ENCODE measurements around the gene TNFRSF1A.
A peak's percentile ranks its signal among the peaks of the same experiment; 100 is the strongest.

The TNFRSF1A gene

DNA sequence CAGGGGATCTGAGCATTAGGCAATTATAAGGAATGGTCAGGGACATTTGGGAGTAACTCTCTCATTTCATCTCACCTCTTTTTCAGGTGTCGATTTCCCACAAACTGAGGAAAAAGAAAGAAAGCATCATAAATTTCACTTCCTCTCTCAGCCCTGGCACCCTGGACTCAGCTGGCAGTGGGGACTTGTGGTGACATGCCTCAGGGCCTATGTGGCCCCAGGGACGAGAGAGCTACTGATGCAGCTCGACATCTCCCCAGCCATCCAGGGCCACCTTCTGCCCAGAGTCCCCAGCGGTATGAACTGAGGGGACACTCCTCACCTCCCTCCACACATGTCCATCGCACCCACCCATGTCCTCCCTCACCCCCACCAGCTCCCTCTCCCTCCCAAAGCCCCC lies 11.7 kb downstream of the TNFRSF1A start:
- Mint-ChIP-seq H3K4me3 (no peak overlapping the region), H3K4me1 (ENCODE audit: low read depth) (peaks cover 18% of the 10 kb centered on the region), H3K36me3 (ENCODE audit: low read depth) (peaks cover 82% of the 10 kb centered on the region), H3K27ac (peak overlapping the region; percentile 72), H3K9me3 (no peaks in the 10 kb centered on the region), H3K27me3 (no peaks in the 10 kb centered on the region)
- DNase-seq = no peak

DNA sequence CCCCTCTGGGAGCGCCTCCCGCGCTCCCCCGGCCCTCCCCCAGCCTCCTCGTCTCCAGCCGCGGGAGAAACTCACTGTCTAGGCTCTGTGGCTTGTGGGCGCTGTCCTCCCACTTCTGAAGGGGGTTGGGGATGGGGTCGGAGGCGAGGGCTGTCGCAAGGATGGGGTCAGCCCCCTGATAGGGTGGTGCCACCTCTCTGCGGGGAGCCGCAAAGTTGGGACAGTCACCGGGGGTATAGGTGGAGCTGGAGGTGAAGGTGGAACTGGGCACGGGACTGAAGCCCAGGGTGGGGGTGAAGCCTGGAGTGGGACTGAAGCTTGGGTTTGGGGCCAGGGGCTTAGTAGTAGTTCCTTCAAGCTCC lies 12.2 kb downstream of the TNFRSF1A start:
- Mint-ChIP-seq H3K4me1 (ENCODE audit: low read depth) (peaks cover 23% of the 10 kb centered on the region), H3K27ac (peak overlapping the region; percentile 22), H3K4me3 (no peak overlapping the region), H3K27me3 (no peaks in the 10 kb centered on the region), H3K9me3 (no peaks in the 10 kb centered on the region), H3K36me3 (ENCODE audit: low read depth) (peaks cover 77% of the 10 kb centered on the region)
- DNase-seq = no peak

- H3K27ac Mint-ChIP-seq = no peak overlapping the region
- H3K4me3 Mint-ChIP-seq = no peak overlapping the region
- no peaks in the 10 kb centered on the region for H3K9me3 Mint-ChIP-seq
- no peak for DNase-seq
- peaks cover 29% of the 10 kb centered on the region for H3K4me1 Mint-ChIP-seq (ENCODE audit: low read depth)
- peaks cover 71% of the 10 kb centered on the region for H3K36me3 Mint-ChIP-seq (ENCODE audit: low read depth)
- no peaks in the 10 kb centered on the region for H3K27me3 Mint-ChIP-seq
These were observed 12.8 kb downstream of the TNFRSF1A start for GRCh38 chr12:6328945-6329702.

DNA sequence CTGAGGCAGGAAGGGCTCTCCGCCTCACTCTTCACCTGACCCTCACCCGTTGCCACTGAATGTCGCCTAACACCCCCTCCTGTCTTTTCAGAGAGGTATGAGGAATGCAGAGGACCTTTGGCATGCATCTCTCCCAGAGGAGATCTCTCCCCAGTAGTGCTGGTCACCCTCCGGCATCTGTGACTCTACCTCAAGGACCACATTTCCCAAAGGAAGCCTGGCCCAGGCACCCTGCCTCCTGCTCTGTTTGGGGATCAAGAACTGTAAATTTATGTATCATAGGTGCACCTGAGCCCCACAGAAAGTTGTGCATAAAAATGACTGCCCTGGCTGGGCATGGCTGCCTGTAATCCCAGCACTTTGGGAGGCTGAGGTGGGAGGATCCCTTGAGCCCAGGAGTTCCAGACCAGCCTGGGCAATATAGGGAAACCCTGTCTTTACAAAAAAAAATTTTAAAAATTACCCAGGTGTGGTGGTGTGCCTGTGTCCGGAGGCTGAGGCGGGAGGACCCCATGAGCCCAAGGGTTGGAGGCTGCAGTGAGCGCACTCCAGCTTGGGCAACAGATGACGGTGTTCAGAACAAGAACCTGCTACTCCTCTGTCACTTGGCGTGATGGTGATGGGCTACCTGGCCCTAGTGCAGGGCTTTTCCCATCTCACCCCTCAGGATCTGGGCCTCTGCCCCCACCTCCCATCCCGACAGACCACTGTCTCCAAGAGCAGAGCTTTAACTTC lies 13.7 kb downstream of the TNFRSF1A start:
- H3K4me1 Mint-ChIP-seq (ENCODE audit: low read depth) = peaks cover 37% of the 10 kb centered on the region
- peaks cover 62% of the 10 kb centered on the region for H3K36me3 Mint-ChIP-seq (ENCODE audit: low read depth)
- H3K4me3 Mint-ChIP-seq = no peak overlapping the region
- H3K9me3 Mint-ChIP-seq = no peaks in the 10 kb centered on the region
- H3K27me3 Mint-ChIP-seq = no peaks in the 10 kb centered on the region
- DNase-seq = no peak
- peak overlapping the region; percentile 18 for H3K27ac Mint-ChIP-seq

- H3K9me3 Mint-ChIP-seq = no peaks in the 10 kb centered on the region
- H3K27me3 Mint-ChIP-seq = no peaks in the 10 kb centered on the region
- peaks cover 54% of the 10 kb centered on the region for H3K36me3 Mint-ChIP-seq (ENCODE audit: low read depth)
- no peak for DNase-seq
- no peak overlapping the region for H3K4me3 Mint-ChIP-seq
- peak overlapping the region; percentile 6 for H3K27ac Mint-ChIP-seq
- peaks cover 43% of the 10 kb centered on the region for H3K4me1 Mint-ChIP-seq (ENCODE audit: low read depth)
These were observed 14.4 kb downstream of the TNFRSF1A start for GRCh38 chr12:6327229-6328041.

DNA sequence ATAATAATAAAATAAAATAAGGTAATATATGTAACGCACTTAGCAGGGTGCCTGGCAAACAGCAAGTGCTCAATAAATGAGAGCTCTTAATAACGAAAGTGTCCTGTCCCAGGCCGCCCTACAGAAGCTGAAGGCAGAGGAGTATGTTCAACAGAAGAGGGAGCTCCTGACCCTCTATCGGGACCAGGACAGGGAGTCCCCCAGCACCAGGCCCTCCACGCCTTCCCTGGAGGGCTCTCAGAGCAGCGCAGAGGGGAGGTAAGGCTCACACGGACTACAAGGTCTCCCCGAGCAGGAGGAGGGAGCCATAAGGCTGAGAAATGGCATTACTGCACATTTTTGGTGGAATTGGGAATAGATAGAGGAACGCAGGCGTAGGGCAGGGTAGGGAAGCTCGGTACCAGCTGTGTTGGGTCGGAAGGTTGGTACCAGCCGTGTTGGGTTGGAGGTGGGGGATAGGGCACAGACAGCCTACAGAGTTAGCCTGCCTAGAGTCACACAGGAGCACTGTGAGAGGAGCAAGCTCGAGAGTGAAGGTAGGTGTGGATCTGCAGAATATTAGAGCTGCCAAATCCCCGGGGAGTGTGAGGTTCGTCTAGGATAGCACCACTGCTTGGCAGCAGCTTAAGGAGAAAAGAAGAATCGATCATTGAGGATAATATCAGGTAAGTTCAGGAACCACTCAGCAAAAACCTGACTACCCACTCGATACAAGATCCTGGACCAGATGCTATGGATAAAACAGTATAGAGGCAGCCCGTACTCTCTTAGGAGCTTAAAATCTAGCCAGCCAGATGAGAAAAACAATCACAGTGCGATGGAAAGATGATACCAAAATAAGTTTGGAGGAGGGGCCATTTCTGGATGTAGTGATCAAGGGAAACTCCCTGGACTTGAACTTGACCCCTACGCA lies 15.3 kb downstream of the TNFRSF1A start:
- H3K27me3 Mint-ChIP-seq = no peaks in the 10 kb centered on the region
- H3K9me3 Mint-ChIP-seq = no peaks in the 10 kb centered on the region
- no peak overlapping the region for H3K4me3 Mint-ChIP-seq
- H3K36me3 Mint-ChIP-seq (ENCODE audit: low read depth) = peaks cover 46% of the 10 kb centered on the region
- peaks cover 49% of the 10 kb centered on the region for H3K4me1 Mint-ChIP-seq (ENCODE audit: low read depth)
- no peak for DNase-seq
- H3K27ac Mint-ChIP-seq = peak overlapping the region; percentile 60

- Mint-ChIP-seq H3K36me3 (ENCODE audit: low read depth) (peaks cover 31% of the 10 kb centered on the region), H3K4me1 (ENCODE audit: low read depth) (peaks cover 45% of the 10 kb centered on the region), H3K9me3 (no peaks in the 10 kb centered on the region), H3K27ac (peak overlapping the region; percentile 80), H3K4me3 (no peak overlapping the region), H3K27me3 (no peaks in the 10 kb centered on the region)
- no peak for DNase-seq
These were observed 16.7 kb downstream of the TNFRSF1A start for GRCh38 chr12:6324936-6325750.

- DNase-seq = no peak
- H3K36me3 Mint-ChIP-seq (ENCODE audit: low read depth) = peaks cover 26% of the 10 kb centered on the region
- peak overlapping the region; percentile 84 for H3K27ac Mint-ChIP-seq
- no peaks in the 10 kb centered on the region for H3K9me3 Mint-ChIP-seq
- H3K27me3 Mint-ChIP-seq = no peaks in the 10 kb centered on the region
- H3K4me3 Mint-ChIP-seq = peak overlapping the region; percentile 52
- H3K4me1 Mint-ChIP-seq (ENCODE audit: low read depth) = peaks cover 45% of the 10 kb centered on the region
These were observed 17.7 kb downstream of the TNFRSF1A start for GRCh38 chr12:6323995-6324711.

GRCh38 chr12:6323340-6323994 lies 18.4 kb downstream of the TNFRSF1A start:
- peak overlapping the region; percentile 84 for H3K27ac Mint-ChIP-seq
- DNase-seq = peak; percentile 67
- no peaks in the 10 kb centered on the region for H3K27me3 Mint-ChIP-seq
- peaks cover 20% of the 10 kb centered on the region for H3K36me3 Mint-ChIP-seq (ENCODE audit: low read depth)
- H3K4me3 Mint-ChIP-seq = peak overlapping the region; percentile 52
- H3K4me1 Mint-ChIP-seq (ENCODE audit: low read depth) = peaks cover 49% of the 10 kb centered on the region
- H3K9me3 Mint-ChIP-seq = no peaks in the 10 kb centered on the region

DNA sequence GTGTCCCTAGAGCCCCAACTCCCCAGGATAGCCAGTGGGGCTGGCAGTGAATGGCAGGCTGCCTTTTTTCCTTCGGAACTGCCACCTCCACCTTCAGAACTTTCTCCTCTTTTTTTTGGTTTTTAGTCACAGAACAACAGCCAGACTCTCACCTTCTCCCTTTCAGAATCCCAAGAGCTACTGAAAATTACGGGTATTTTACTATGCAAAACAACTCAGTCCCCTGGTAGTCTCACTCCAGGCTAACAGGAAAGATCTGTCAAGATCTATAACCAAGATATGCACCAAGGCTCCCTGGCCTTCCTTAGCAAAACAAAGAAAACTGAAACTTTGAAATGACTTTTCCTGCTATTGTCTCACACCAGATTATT lies 18.9 kb downstream of the TNFRSF1A start:
- no peak for DNase-seq
- Mint-ChIP-seq H3K27ac (peak overlapping the region; percentile 84), H3K4me3 (no peak overlapping the region), H3K4me1 (ENCODE audit: low read depth) (peaks cover 54% of the 10 kb centered on the region), H3K9me3 (no peaks in the 10 kb centered on the region), H3K36me3 (ENCODE audit: low read depth) (peaks cover 14% of the 10 kb centered on the region), H3K27me3 (no peaks in the 10 kb centered on the region)

DNA sequence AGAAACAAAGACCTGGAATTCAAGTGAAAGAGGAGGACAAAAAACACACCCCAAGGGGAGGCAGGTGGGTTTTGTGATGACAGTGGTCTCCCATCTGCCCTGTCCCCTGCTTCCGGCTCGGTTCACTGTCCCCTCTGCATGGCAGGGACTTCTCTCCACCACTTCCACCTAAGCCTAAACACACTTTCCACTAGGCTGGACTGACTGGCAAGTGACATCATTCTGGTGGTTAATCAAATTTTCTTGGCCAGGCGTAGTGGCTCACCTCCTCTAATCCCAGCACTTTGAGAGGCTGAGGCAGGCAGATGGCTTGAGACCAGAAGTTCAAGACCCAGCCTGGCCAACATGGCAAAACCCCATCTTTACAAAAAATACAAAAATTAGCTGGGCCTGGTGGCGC lies 19.5 kb downstream of the TNFRSF1A start:
- Mint-ChIP-seq H3K9me3 (no peaks in the 10 kb centered on the region), H3K36me3 (ENCODE audit: low read depth) (peaks cover 9% of the 10 kb centered on the region), H3K27ac (peak overlapping the region; percentile 41), H3K4me1 (ENCODE audit: low read depth) (peaks cover 59% of the 10 kb centered on the region), H3K27me3 (no peaks in the 10 kb centered on the region), H3K4me3 (no peak overlapping the region)
- no peak for DNase-seq

DNA sequence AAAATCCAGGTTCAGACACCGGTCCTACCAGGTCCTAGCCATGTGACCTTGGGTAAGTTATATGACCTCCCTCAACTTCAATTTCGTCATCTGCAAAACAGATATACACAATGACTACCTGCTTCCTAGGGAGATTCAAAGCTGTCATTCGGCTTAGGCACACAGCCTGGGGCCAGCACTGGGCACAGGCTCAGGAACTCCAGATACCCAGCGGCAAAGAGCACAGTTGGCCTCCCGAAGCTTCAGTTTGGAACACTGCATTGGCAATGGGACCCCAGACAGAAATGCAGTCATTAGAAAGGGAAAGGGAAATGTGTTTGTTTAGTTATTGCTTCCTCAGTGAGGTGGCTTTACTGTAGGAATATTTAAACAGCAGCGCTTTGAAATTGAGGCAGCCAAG lies 20.0 kb downstream of the TNFRSF1A start:
- Mint-ChIP-seq H3K4me3 (no peak overlapping the region), H3K27me3 (no peaks in the 10 kb centered on the region), H3K9me3 (no peaks in the 10 kb centered on the region), H3K4me1 (ENCODE audit: low read depth) (peaks cover 57% of the 10 kb centered on the region), H3K27ac (no peak overlapping the region), H3K36me3 (ENCODE audit: low read depth) (peaks cover 6% of the 10 kb centered on the region)
- no peak for DNase-seq
